ENCODE data around the gene ITGB4.

DNA sequence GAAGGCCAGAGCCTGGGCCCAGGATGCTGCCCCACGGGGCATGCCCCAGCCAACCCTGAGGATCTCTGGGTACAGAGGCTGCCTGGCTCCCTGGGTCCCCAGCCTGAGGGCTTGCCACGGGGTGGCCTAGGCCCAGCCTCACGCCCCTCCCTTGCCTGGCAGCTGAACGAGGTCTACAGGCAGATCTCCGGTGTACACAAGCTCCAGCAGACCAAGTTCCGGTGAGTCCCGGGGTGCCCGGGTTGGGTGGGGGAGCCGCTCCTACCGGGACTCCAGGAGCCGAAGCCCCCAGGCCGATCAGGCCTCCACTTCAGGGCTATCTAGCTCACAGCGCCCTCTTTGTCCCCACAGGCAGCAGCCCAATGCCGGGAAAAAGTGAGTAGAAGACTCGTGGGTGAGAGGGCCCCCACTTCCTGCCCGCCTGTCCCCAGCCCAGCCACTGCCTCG lies 19.4 kb downstream of the ITGB4 start:
- TF ChIP-seq, protein P1, sequence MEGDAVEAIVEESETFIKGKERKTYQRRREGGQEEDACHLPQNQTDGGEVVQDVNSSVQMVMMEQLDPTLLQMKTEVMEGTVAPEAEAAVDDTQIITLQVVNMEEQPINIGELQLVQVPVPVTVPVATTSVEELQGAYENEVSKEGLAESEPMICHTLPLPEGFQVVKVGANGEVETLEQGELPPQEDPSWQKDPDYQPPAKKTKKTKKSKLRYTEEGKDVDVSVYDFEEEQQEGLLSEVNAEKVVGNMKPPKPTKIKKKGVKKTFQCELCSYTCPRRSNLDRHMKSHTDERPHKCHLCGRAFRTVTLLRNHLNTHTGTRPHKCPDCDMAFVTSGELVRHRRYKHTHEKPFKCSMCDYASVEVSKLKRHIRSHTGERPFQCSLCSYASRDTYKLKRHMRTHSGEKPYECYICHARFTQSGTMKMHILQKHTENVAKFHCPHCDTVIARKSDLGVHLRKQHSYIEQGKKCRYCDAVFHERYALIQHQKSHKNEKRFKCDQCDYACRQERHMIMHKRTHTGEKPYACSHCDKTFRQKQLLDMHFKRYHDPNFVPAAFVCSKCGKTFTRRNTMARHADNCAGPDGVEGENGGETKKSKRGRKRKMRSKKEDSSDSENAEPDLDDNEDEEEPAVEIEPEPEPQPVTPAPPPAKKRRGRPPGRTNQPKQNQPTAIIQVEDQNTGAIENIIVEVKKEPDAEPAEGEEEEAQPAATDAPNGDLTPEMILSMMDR (IDR thresholded peaks at IDR 0.05): no peak
- no peak for TF ChIP-seq EZH2phosphoT487 (IDR thresholded peaks at IDR 0.05)
- no peak for TF ChIP-seq EZH2 (IDR thresholded peaks at IDR 0.05)

All from neural progenitor cell (in vitro differentiated cells).